Stimulated activated naive CD4-positive, alpha-beta T cell (primary cell): ENCODE data around the gene IGF2BP3.

Source experiments
- DNase-seq, 6 experiments: peaks; one replicate each; lab custom pipeline; 2025; lab: John Stamatoyannopoulos, UW

IGF2BP3 gene

GRCh38 chr7:23264916-23265458 is 205.3 kb downstream of the IGF2BP3 start:
- DNase-seq = no peak

- peak in 5 of 6 experiments; percentile 6 to 43 (median 34) for DNase-seq
Observed at GRCh38 chr7:23261843-23262452, 208.3 kb downstream of the IGF2BP3 start.

DNA sequence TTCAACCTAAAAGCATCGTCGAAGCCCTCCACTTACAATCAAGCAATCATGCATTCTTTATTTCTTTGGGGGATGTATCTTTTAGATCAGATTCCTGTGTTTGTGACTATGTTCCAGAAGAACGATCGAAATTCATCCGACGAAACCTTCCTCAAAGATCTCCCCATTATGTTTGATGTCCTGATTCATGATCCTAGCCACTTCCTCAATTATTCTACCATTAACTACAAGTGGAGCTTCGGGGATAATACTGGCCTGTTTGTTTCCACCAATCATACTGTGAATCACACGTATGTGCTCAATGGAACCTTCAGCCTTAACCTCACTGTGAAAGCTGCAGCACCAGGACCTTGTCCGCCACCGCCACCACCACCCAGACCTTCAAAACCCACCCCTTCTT is 209.9 kb downstream of the IGF2BP3 start:
- no peak for DNase-seq
